ENCODE measurements around the gene ITGB3BP.

ITGB3BP gene

DNA sequence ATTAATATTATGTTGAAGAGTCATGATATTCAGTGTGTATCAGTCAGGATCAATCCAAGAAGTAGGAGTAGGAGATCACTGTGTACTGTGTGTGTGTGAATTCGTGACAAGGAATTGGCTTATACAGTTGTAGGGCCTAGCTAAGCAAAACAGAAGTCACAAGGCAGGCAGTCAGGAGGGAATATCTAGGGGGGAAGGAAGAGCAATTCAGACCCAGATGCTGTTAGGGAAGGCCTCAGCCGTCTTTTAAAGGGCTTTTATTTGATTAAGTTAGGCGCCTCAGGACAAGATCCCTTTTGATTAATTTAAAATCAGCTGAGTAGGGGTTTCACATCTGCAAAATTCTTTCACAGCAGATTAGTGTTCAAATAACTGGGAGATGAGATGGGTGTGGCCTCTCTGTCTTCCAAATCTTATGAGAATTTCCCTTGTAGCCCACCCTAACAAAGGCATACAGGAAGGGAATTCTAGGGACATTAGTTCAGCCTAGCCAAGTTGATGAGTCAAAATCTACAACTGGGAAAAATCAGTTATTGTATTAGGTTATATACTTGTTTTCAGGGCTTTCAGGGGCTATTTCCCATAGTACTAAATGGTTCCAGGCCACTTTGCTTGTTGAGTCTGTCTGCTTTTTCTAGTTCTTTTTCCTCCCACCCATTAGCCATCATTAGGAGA lies 108.2 kb downstream of the ITGB3BP start:
- no peak for FAIRE-seq

- FAIRE-seq: no peak
These were observed 109.6 kb downstream of the ITGB3BP start for GRCh38 chr1:63413394-63413793.

- FAIRE-seq: no peak
These were observed 112.0 kb downstream of the ITGB3BP start for GRCh38 chr1:63411066-63411465.

- no peak for FAIRE-seq
These were observed 114.7 kb downstream of the ITGB3BP start for GRCh38 chr1:63408331-63408730.

GRCh38 chr1:63407002-63407401 lies 116.0 kb downstream of the ITGB3BP start:
- FAIRE-seq: no peak

DNA sequence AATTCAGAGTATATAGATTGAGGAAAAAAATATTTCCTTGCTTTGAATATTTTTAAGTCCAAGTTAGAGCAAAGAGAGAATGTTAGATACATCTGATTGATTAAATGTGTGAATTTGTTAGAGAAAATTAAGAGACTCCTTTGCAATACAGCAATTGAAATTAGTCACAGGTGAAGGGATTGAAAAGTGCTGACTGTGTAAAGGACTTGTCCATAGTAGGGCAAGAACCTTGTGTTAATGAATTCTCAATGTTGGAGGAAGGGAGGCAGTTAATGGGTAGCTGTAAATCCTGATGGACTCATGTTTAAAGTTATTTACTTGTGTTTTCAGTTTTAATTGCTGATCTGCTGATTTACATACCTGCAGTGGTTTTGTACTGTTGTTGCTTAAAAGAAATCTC lies 117.0 kb downstream of the ITGB3BP start:
- FAIRE-seq: no peak

GRCh38 chr1:63405021-63405420 lies 118.0 kb downstream of the ITGB3BP start:
- FAIRE-seq: no peak

- FAIRE-seq: no peak
These were observed 119.6 kb downstream of the ITGB3BP start for GRCh38 chr1:63403386-63403785.

DNA sequence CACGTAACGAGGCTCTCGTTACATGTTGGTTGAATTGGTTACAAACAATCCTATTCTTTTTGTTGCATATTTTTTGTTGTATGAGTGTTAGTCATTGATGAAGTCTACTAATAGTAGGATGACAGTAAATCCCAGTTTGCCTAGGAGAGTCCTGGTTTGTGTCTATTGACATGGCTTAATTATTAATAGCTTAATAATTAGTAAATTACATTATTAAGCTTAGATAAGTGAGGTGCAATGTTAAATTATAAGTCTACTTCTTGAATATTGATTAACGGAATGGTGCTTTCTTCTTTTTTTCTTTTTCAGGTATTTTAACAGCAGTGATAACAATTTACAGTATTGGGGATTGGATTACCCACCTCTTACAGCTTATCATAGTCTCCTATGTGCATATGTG lies 121.1 kb downstream of the ITGB3BP start:
- no peak for FAIRE-seq
